Heart left ventricle (tissue), 16 donors: ENCODE measurements around the gene P2RY12. TPM values are rescaled to one million over a fixed set of nuclear protein-coding genes. Genes with fewer than 3 reads are reported as not detected.

ENCODE experiments used
- ATAC-seq, 4 donors: fragments of 200-7000 bp; cut with Tn5 transposase; one replicate each; pipeline ENCODE4 v1.9.1; 2020 to 2022; ENCODE audit warnings: moderate library complexity in 4 of 4, mild to moderate bottlenecking in 3 of 4, moderate number of reproducible peaks in 1 of 4
- DNase-seq, 5 donors: peaks; one replicate each; pipeline ENCODE4 v3.0.0-alpha.2; 2020
- H3K27ac ChIP-seq, 12 donors: fragments of 200-600 bp; sonication (generic) in 4 of 12; one replicate each; pipeline versions ENCODE4 v1.5.0 to v1.8.0; 2016 to 2022; ENCODE audit warnings: mild to moderate bottlenecking in 2 of 12
- H3K27me3 ChIP-seq, 9 donors: fragments of 200-600 bp; sonication (generic) in 2 of 9; one replicate each; pipeline versions ENCODE4 v1.5.1 to v1.8.0; 2016 to 2022; ENCODE audit warnings: mild to moderate bottlenecking in 3 of 9
- H3K36me3 ChIP-seq, 9 donors: fragments of 200-600 bp; sonication (generic) in 2 of 9; one replicate each; pipeline versions ENCODE4 v1.5.0 to v1.8.0; 2018 to 2022; ENCODE audit warnings: mild to moderate bottlenecking in 2 of 9
- H3K4me1 ChIP-seq, 12 donors: fragments of 200-600 bp; sonication (generic) in 4 of 12; one replicate each; pipeline versions ENCODE4 v1.5.0 to v1.8.0; 2016 to 2022; ENCODE audit warnings: mild to moderate bottlenecking in 3 of 12
- H3K4me3 ChIP-seq, 12 donors: fragments of 200-600 bp; sonication (generic) in 4 of 12; one replicate each; pipeline versions ENCODE4 v1.5.0 to v1.8.0; 2017 to 2022; ENCODE audit warnings: mild to moderate bottlenecking in 9 of 12, moderate library complexity in 4 of 12
- H3K9me3 ChIP-seq, 12 donors: fragments of 200-600 bp; sonication (generic) in 4 of 12; one replicate each; pipeline versions ENCODE4 v1.5.0 to v1.8.0; 2016 to 2022; ENCODE audit warnings: mild to moderate bottlenecking in 1 of 12
- CTCF ChIP-seq, 12 donors: fragments of 200-600 bp; sonication (generic) in 4 of 12; IDR thresholded peaks; one replicate each; pipeline versions ENCODE4 v1.5.0 to v1.8.0; 2018 to 2022; ENCODE audit warnings: antibody characterized with exemption in 12 of 12, mild to moderate bottlenecking in 5 of 12
- POLR2A ChIP-seq, 2 donors: fragments of 450-650 bp; IDR thresholded peaks; one replicate each; pipeline ENCODE4 v1.6.1; 2017; ENCODE audit warnings: antibody characterized with exemption in 2 of 2, mild to moderate bottlenecking in 2 of 2, moderate library complexity in 2 of 2
- WGBS, 4 donors: extraction: QIAGEN DNeasy Blood & Tissue Kit in 2 of 4; methylation state at CpG; one replicate each; pipeline versions ENCODE4 v1.1.5 to v1.1.7; 2013 to 2018; 5-methylcytosine and 5-hydroxymethylcytosine counted together
- intact Hi-C, 10 donors: fragments of 100-400 bp; cut with DNase I; formaldehyde crosslinking; loops; one replicate each; pipeline versions ENCODE4 v1.11.1 to v1.14.2; 2022
- polyA plus RNA-seq, 2 donors: library from polyadenylated mRNA; stranded (reverse); fragments of 200-250 nt; gene quantifications; one replicate each; pipeline ENCODE4 v1.2.3, GENCODE V29; 2013
- total RNA-seq, 9 donors: library from RNA; depleted of rRNA in 2 of 9; stranded (reverse); fragments of >200 nt in 2 of 9; fragmentation: NEBNext Ultra II Directional in 3 of 9; extraction: Animal tissue kit (Norgen Biotek cat#: 25700) in 3 of 9; gene quantifications; one replicate each; pipeline versions ENCODE4 v1.1.0 to v1.2.4, GENCODE V29; 2016 to 2023
- donor health status: ischemic (EF 13 %, LVEDD 7.1; RV severe dilation, severe dysfunction).
- donor health status: healthy with polysubstance abuse.
- donor health status: DM: no; HTN: yes; CAD: no.
- donor health status: DM: no; HTN: no; CAD: no.
- donor health status: ischemic (EF 25% LVEDD 6.9; RV normal size, moderate dysfunction).
- donor health status: ischemic (EF 25% LVEDD 5.7; RV mildly dilated, moderate dysfunction).
- donor health status: healthy.
- donor health status: DM: yes; HTN: yes; CAD: no.
- donor health status: ischemic (EF 35%, LVEDD 5.7; RV mildly dilated, moderate dysfunction).
- donor health status: nonischemic (EF 11% LVEDD 7.7; RV severe dilation, severe dysfunction).
- donor health status: DM: yes; HTN: yes; CAD: no.
- donor health status: PGD.
- donor health status: ischemic (EF 29% LVEDD 5.4; RV normal size, mild dysfunction).
- donor health status: nonischemic (EF 23%, LVEDD 6.1; RV moderate dilation, normal function).

Gene P2RY12
- total and polyA plus RNA-seq, 11 donors: 0.26 to 3.4 (median 0.56) TPM

- H3K27ac ChIP-seq: no peak overlapping the region
- H3K4me3 ChIP-seq: no peak overlapping the region
- TF ChIP-seq POLR2A (IDR thresholded peaks at IDR 0.05) (no peak), CTCF (IDR thresholded peaks at IDR 0.05) (no peak)
- no peaks in the 10 kb centered on the region for H3K4me1 ChIP-seq
- H3K9me3 ChIP-seq: no peaks in the 10 kb centered on the region
- H3K27me3 ChIP-seq: no peaks in the 10 kb centered on the region
- DNase-seq (peak in 1 of 5 donors; percentile 55), ATAC-seq (no peak)
- WGBS, 4 donors: 77 to 90% (median 87%) methylated on average over 5 of the region's 5 CpGs
- intact Hi-C loops: no loop called here
- H3K36me3 ChIP-seq: no peaks in the 10 kb centered on the region
These were observed 28.4 kb upstream of the P2RY12 start for GRCh38 chr3:151412989-151413388.

- Histone ChIP-seq H3K36me3 (no peaks in the 10 kb centered on the region), H3K27me3 (no peaks in the 10 kb centered on the region), H3K4me1 (no peaks in the 10 kb centered on the region), H3K9me3 (no peaks in the 10 kb centered on the region), H3K4me3 (no peak overlapping the region), H3K27ac (no peak overlapping the region)
- TF ChIP-seq CTCF (IDR thresholded peaks at IDR 0.05) (no peak), POLR2A (IDR thresholded peaks at IDR 0.05) (no peak)
- intact Hi-C loops: no loop called here
- DNase-seq (no peak), ATAC-seq (no peak)
- WGBS, 4 donors: 76 to 83% (median 80%) methylated on average over 9 of the region's 9 CpGs
These were observed 26.5 kb upstream of the P2RY12 start for GRCh38 chr3:151410891-151411559.

GRCh38 chr3:151407928-151408327 is 23.4 kb upstream of the P2RY12 start:
- DNase-seq: no peak
- Histone ChIP-seq H3K4me1 (peaks cover 0 to 3% (median 0%) of the 10 kb centered on the region in 12 donors), H3K36me3 (no peaks in the 10 kb centered on the region), H3K27me3 (no peaks in the 10 kb centered on the region), H3K27ac (no peak overlapping the region), H3K4me3 (no peak overlapping the region), H3K9me3 (no peaks in the 10 kb centered on the region)
- ATAC-seq: no peak
- no peak for TF ChIP-seq POLR2A (IDR thresholded peaks at IDR 0.05)
- no peak for TF ChIP-seq CTCF (IDR thresholded peaks at IDR 0.05)
- intact Hi-C loops: no loop called here
- 95 to 98% (median 97%) methylated on average over 2 of the region's 2 CpGs for WGBS, 4 donors

- no peaks in the 10 kb centered on the region for H3K36me3 ChIP-seq
- no peak for ATAC-seq
- no peaks in the 10 kb centered on the region for H3K9me3 ChIP-seq
- H3K27me3 ChIP-seq: no peaks in the 10 kb centered on the region
- no peak for DNase-seq
- intact Hi-C loops: no loop called here
- peaks cover 0 to 4% (median 0%) of the 10 kb centered on the region in 12 donors for H3K4me1 ChIP-seq
- TF ChIP-seq POLR2A (IDR thresholded peaks at IDR 0.05) (no peak), CTCF (IDR thresholded peaks at IDR 0.05) (no peak)
- no peak overlapping the region for H3K4me3 ChIP-seq
- no peak overlapping the region for H3K27ac ChIP-seq
- 67 to 74% (median 72%) methylated on average over 1 of the region's 1 CpG for WGBS, 4 donors
These were observed 19.8 kb upstream of the P2RY12 start for GRCh38 chr3:151404316-151404715.
